Measurements from ENCODE around the gene EFHB. TPM values are rescaled to one million over a fixed set of nuclear protein-coding genes. Genes with fewer than 3 reads are reported as not detected.

The EFHB gene
- total RNA-seq (2022; extraction: Qiagen RNA extraction; ENCODE audit: low read depth): 0.39 to 1.2 TPM (median 0.71 TPM) in 5 replicates

DNA sequence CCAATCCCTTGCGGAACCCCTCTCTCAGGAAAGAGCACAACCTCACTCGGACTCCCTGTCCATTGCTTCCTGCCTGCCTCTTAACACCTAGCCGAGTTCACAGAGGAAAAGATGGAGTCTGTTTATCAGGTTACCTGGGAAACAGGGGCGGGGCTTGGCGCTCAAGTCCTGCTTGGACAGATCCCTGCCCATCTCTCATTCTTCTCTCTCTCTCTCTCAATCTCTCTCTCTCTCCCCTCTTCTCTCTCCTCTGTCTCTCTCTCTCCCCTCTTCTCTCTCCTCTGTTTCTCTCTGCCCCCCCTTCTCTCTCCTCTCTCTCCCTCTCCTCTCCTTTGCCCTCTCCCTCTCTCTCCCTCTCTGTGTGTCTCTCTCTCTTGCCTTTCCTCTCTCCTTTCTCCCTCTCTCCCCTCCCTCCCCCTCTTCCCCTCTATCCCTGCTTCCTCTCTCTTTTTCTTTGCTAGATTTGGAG, at the start of gene EFHB:
TSS of gene EFHB (minus strand) at position 120 of the 469 bp plus-strand sequence. CDS start 199 bp downstream, outside the sequence.

DNA sequence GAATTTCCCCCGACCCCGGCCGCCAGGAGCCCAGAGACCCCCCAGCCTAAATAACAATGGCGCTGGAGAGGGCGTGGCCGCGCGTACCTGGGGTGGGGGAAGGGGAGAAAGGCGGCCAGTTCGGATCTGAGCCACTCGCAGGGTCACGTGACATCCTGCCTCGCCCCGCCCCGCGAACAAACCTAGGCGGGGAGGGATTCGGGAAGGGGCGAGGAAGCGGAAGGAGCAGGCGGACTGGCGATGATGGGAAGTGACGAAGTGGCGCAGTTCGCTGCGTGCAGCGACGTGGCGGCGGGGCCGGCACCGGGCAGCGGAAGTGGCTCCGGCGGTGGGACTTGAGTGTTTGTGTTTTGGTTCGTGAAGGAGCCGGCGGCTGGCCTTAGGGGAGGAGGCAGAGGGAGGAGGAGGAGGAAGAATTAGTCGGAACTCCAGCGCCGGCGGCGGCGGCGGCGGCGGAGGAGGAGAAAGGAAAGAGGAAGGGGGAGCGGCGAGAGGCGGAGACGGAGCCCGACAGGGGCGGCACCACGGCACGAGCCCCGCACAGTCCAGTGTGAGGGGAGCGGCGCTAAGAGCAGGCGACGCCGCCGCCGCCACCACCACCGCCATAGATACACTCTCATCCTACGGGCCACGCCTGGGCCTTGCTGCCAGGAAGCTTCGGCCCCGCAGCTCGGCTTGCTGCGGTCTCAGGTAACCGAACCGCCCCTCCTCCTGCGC, 13.0 kb upstream of the EFHB start, which contains the start of gene RAB5A:
TSS of gene RAB5A (plus strand) at position 266 of the 717 bp plus-strand sequence. CDS start 3,802 bp downstream, outside the sequence.

Other genes with a start within 250 kb of the EFHB start
- 36.2 to 55.6 TPM (median 48.9 TPM) in 5 replicates for gene RAB5A, start 12.9 kb upstream of the EFHB start, total RNA-seq (2022; extraction: Qiagen RNA extraction; ENCODE audit: low read depth)
- gene PP2D1, start 78.0 kb upstream of the EFHB start, total RNA-seq (2022; extraction: Qiagen RNA extraction; ENCODE audit: low read depth): not detected in 5 replicates
- gene KAT2B, start 106.2 kb upstream of the EFHB start, total RNA-seq (2022; extraction: Qiagen RNA extraction; ENCODE audit: low read depth): 4.1 to 7.2 TPM (median 5.5 TPM) in 5 replicates